ENCODE measurements around the gene C17orf67.

Gene C17orf67

DNA sequence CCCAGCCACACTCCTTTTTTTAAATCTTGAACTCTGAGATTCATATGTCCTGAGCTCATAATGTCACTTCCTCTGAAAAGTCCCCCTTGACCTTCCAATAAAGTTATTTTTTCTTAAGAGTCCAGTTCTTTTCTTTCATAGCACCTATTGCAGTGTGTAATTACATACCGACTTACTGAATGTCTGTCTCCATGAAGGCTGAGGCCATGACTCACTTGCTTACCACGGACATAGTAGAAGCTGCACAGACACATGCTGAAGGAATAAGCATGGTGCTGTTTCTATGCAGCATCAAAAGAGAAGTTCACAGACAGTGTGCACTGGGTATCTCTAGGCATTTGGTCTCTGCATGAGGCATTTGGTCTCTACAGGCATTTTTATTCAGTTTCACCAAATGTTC is 77.2 kb downstream of the C17orf67 start:
- H2AFZ ChIP-seq (ENCODE audit: low read depth, low read length), result no peak overlapping the region
- no peaks in the 10 kb centered on the region for H3K36me3 ChIP-seq (ENCODE audit: insufficient read depth, low read length)
- no peak for TF ChIP-seq EZH2 (IDR thresholded peaks at IDR 0.05; ENCODE audit: borderline replicate concordance, low read depth, low read length, severe bottlenecking)
- TF ChIP-seq, protein P1, sequence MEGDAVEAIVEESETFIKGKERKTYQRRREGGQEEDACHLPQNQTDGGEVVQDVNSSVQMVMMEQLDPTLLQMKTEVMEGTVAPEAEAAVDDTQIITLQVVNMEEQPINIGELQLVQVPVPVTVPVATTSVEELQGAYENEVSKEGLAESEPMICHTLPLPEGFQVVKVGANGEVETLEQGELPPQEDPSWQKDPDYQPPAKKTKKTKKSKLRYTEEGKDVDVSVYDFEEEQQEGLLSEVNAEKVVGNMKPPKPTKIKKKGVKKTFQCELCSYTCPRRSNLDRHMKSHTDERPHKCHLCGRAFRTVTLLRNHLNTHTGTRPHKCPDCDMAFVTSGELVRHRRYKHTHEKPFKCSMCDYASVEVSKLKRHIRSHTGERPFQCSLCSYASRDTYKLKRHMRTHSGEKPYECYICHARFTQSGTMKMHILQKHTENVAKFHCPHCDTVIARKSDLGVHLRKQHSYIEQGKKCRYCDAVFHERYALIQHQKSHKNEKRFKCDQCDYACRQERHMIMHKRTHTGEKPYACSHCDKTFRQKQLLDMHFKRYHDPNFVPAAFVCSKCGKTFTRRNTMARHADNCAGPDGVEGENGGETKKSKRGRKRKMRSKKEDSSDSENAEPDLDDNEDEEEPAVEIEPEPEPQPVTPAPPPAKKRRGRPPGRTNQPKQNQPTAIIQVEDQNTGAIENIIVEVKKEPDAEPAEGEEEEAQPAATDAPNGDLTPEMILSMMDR (IDR thresholded peaks at IDR 0.05; ENCODE audit: borderline replicate concordance, extremely low read depth, low read length, poor library complexity, severe bottlenecking), result no peak
- ATAC-seq (ENCODE audit: insufficient read depth, low read depth) (0 out of 3 replicates have a peak, but pooled peaks have one; percentile 40), DNase-seq (no peak)
- no peak overlapping the region for H3K4me3 ChIP-seq (ENCODE audit: low read depth in 1 of 2, low read length in 2 of 2)
- no peaks in the 10 kb centered on the region for H3K79me2 ChIP-seq (ENCODE audit: insufficient read depth, low read length)
- no peak overlapping the region for H3K9ac ChIP-seq (ENCODE audit: low read depth, low read length)
- peaks cover 33% of the 10 kb centered on the region for H3K4me1 ChIP-seq (ENCODE audit: insufficient read depth, low read length)
- no peaks in the 10 kb centered on the region for H3K27me3 ChIP-seq (ENCODE audit: insufficient read depth, low read length, poor library complexity)
- no peak overlapping the region for H3K4me2 ChIP-seq (ENCODE audit: insufficient read depth, low read length)
- no peaks in the 10 kb centered on the region for H3K9me3 ChIP-seq (ENCODE audit: insufficient read depth, low read length, severe bottlenecking)
- no peaks in the 10 kb centered on the region for H4K20me1 ChIP-seq (ENCODE audit: insufficient read depth, low read length)
- H3K27ac ChIP-seq (ENCODE audit: low read length), result no peak overlapping the region

DNA sequence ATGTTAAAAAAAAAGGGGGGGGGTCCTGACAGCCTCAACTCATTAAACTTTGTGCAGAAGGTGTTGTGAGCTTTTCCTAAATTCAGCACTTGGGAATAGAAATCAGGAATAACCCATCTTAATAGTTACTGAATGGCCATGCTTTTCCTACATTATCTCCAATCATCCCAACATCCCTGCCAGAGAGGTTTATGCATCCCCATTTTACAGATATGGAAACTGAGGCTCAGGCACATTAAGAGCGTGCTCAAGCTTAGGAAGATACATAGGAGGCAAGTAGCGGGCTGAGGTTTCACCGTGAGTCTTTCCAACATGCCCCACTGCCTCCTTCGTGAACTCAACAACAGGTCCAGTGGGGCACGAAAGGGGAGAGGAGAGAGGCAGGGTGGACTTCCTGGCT is 78.4 kb downstream of the C17orf67 start:
- peaks cover 46% of the 10 kb centered on the region for H3K4me1 ChIP-seq (ENCODE audit: insufficient read depth, low read length)
- H3K4me3 ChIP-seq (ENCODE audit: low read depth in 1 of 2, low read length in 2 of 2), result no peak overlapping the region
- H2AFZ ChIP-seq (ENCODE audit: low read depth, low read length), result no peak overlapping the region
- no peak for TF ChIP-seq EZH2 (IDR thresholded peaks at IDR 0.05; ENCODE audit: borderline replicate concordance, low read depth, low read length, severe bottlenecking)
- TF ChIP-seq, protein P1 (IDR thresholded peaks at IDR 0.05; ENCODE audit: borderline replicate concordance, extremely low read depth, low read length, poor library complexity, severe bottlenecking), result no peak
- H3K36me3 ChIP-seq (ENCODE audit: insufficient read depth, low read length), result no peaks in the 10 kb centered on the region
- DNase-seq (no peak), ATAC-seq (ENCODE audit: insufficient read depth, low read depth) (no peak)
- H3K9ac ChIP-seq (ENCODE audit: low read depth, low read length), result no peak overlapping the region
- no peak overlapping the region for H3K4me2 ChIP-seq (ENCODE audit: insufficient read depth, low read length)
- no peaks in the 10 kb centered on the region for H3K27me3 ChIP-seq (ENCODE audit: insufficient read depth, low read length, poor library complexity)
- no peaks in the 10 kb centered on the region for H3K79me2 ChIP-seq (ENCODE audit: insufficient read depth, low read length)
- H3K27ac ChIP-seq (ENCODE audit: low read length), result peak overlapping the region; percentile 38
- no peaks in the 10 kb centered on the region for H3K9me3 ChIP-seq (ENCODE audit: insufficient read depth, low read length, severe bottlenecking)
- H4K20me1 ChIP-seq (ENCODE audit: insufficient read depth, low read length), result no peaks in the 10 kb centered on the region

DNA sequence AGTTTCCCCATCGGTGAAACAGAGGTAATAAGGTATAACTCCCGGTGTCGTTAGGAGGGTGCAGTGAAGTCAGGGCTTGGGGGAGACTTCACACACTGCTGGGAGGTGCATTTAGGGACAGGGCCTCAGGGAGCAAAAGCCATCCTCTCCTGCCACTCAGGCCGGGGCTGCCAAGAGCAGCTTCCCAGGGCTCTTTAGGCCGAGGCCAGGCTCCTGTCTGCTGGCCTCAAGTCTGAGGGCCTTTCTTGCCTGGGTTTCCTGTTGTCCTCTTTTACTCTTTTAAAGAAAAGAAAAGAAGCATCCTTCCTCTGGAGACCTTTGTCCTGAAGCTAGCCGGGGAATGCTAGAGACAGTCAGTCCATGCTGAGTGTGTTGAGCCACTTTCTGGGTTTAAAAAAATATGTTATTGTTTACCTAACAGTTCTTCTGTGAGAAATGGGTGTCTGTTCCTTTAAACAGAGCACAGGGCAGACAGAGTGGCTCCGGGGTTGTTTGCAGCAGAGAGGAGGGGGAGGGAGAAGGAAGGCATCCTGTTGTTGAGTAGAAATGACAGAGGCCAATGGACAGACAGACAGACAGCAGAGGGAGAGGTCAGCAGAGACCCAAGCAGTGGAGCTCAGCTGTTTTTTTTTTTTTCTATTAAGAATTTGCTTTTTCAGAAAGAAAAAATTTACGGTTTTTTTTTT is 79.1 kb downstream of the C17orf67 start:
- Histone ChIP-seq H3K36me3 (ENCODE audit: insufficient read depth, low read length) (no peaks in the 10 kb centered on the region), H3K27me3 (ENCODE audit: insufficient read depth, low read length, poor library complexity) (no peaks in the 10 kb centered on the region), H3K9me3 (ENCODE audit: insufficient read depth, low read length, severe bottlenecking) (no peaks in the 10 kb centered on the region), H4K20me1 (ENCODE audit: insufficient read depth, low read length) (no peaks in the 10 kb centered on the region), H3K27ac (ENCODE audit: low read length) (peak overlapping the region; percentile 59), H3K79me2 (ENCODE audit: insufficient read depth, low read length) (no peaks in the 10 kb centered on the region), H3K4me2 (ENCODE audit: insufficient read depth, low read length) (peak overlapping the region; percentile 17; the same call in 1 of the 2 replicates), H2AFZ (ENCODE audit: low read depth, low read length) (peak overlapping the region; percentile 30), H3K4me1 (ENCODE audit: insufficient read depth, low read length) (peaks cover 52% of the 10 kb centered on the region), H3K9ac (ENCODE audit: low read depth, low read length) (peak overlapping the region; percentile 20; the same call in 1 of the 2 replicates), H3K4me3 (ENCODE audit: low read depth in 1 of 2, low read length in 2 of 2) (no peak overlapping the region)
- ATAC-seq (ENCODE audit: insufficient read depth, low read depth) (peak; percentile 83), DNase-seq (peak; percentile 31)
- TF ChIP-seq, protein P1 (IDR thresholded peaks at IDR 0.05; ENCODE audit: borderline replicate concordance, extremely low read depth, low read length, poor library complexity, severe bottlenecking), result no peak
- no peak for TF ChIP-seq EZH2 (IDR thresholded peaks at IDR 0.05; ENCODE audit: borderline replicate concordance, low read depth, low read length, severe bottlenecking)
